ENCODE measurements around the gene MARCO.
"Not testable (repeated sequence)": the region's sequence is repeated elsewhere in the genome, so short reads cannot be mapped to it uniquely, and the experiment has no call there.

Gene MARCO

GRCh38 chr2:119006441-119006840 is 64.4 kb downstream of the MARCO start:
- no peak for DNase-seq (ENCODE audit: low spot score)

GRCh38 chr2:119008108-119008507 is 66.1 kb downstream of the MARCO start:
- DNase-seq (ENCODE audit: low spot score): no peak

- DNase-seq (ENCODE audit: low spot score): no peak
Measured at GRCh38 chr2:119009110-119009509, 67.1 kb downstream of the MARCO start.

- DNase-seq (ENCODE audit: low spot score): no peak
Measured at GRCh38 chr2:119010336-119010735, 68.3 kb downstream of the MARCO start.

- DNase-seq (ENCODE audit: low spot score): peak; percentile 50
Measured at GRCh38 chr2:119011162-119011909, 69.3 kb downstream of the MARCO start.

GRCh38 chr2:119011910-119012209 is 69.9 kb downstream of the MARCO start:
- DNase-seq (ENCODE audit: low spot score): no peak

- DNase-seq (ENCODE audit: low spot score): no peak
Measured at GRCh38 chr2:119012345-119013301, 70.6 kb downstream of the MARCO start.

- no peak for DNase-seq (ENCODE audit: low spot score)
Measured at GRCh38 chr2:119013671-119014070, 71.7 kb downstream of the MARCO start.

GRCh38 chr2:119015845-119016244 is 73.9 kb downstream of the MARCO start:
- DNase-seq (ENCODE audit: low spot score): no peak

- no peak for DNase-seq (ENCODE audit: low spot score)
Measured at GRCh38 chr2:119019521-119019920, 77.5 kb downstream of the MARCO start.

GRCh38 chr2:119022678-119023077 is 80.7 kb downstream of the MARCO start:
- DNase-seq (ENCODE audit: low spot score): no peak

GRCh38 chr2:119023534-119023933 is 81.5 kb downstream of the MARCO start:
- no peak for DNase-seq (ENCODE audit: low spot score)

- no peak for DNase-seq (ENCODE audit: low spot score)
Measured at GRCh38 chr2:119024152-119024551, 82.2 kb downstream of the MARCO start.

- DNase-seq (ENCODE audit: low spot score): no peak
Measured at GRCh38 chr2:119024568-119024967, 82.6 kb downstream of the MARCO start.

GRCh38 chr2:119025013-119025412 is 83.0 kb downstream of the MARCO start:
- DNase-seq (ENCODE audit: low spot score): no peak

- no peak for DNase-seq (ENCODE audit: low spot score)
Measured at GRCh38 chr2:119025762-119026351, 83.9 kb downstream of the MARCO start.

GRCh38 chr2:119026890-119027289 is 84.9 kb downstream of the MARCO start:
- no peak for DNase-seq (ENCODE audit: low spot score)

- peak; percentile 12 for DNase-seq (ENCODE audit: low spot score)
Measured at GRCh38 chr2:119028327-119029174, 86.6 kb downstream of the MARCO start.

GRCh38 chr2:119029297-119029696 is 87.3 kb downstream of the MARCO start:
- no peak for DNase-seq (ENCODE audit: low spot score)

GRCh38 chr2:119037922-119038321 is 95.9 kb downstream of the MARCO start:
- DNase-seq (ENCODE audit: low spot score): not testable (repeated sequence)

- DNase-seq (ENCODE audit: low spot score): no peak
Measured at GRCh38 chr2:119040730-119041129, 98.7 kb downstream of the MARCO start.

Data from LoVo (cell line).